H1 (cell line): ENCODE results near the gene MAP1A. TPM values are rescaled to one million over a fixed set of nuclear protein-coding genes. Genes with fewer than 3 reads are reported as not detected.

Experiments used
- CTCF ChIA-PET: fragments of 300-600 bp; sonication (Branson Sonifier 250); formaldehyde crosslinking; loops from one replicate; lab custom pipeline; 2021; ENCODE audit not compliant: partially characterized antibody; lab: Charles Lee
- POLR2A ChIA-PET: fragments of 300-600 bp; sonication (Branson Sonifier 250); formaldehyde crosslinking; loops from one replicate; lab custom pipeline; 2021; ENCODE audit warnings: inconsistent platforms; ENCODE audit not compliant: partially characterized antibody; lab: Charles Lee
- DNase-seq, 2 experiments: peaks; one replicate each; pipeline versions ENCODE4 v3.0.0 to v3.0.0-alpha.2; 2010 to 2022; ENCODE audit warnings: low spot score in 2 of 2, low read depth in 1 of 2, mixed read lengths in 1 of 2
- FAIRE-seq: peaks from 2 replicates; lab custom pipeline; 2011; peaks lifted over from hg19 to GRCh38; lab: Jason Lieb, UNC
- H2AFZ ChIP-seq: 2 replicates; pipeline ENCODE4 v1.8.1; 2012; ENCODE audit warnings: low read length, inconsistent platforms
- H2AK5ac ChIP-seq: 2 replicates; pipeline ENCODE4 v1.6.1; 2013; ENCODE audit warnings: low read depth, low read length
- H2BK120ac ChIP-seq: replicated peaks from 2 replicates; pipeline ENCODE3; 2013; ENCODE audit warnings: low read depth, low read length, inconsistent platforms
- H2BK12ac ChIP-seq: 2 replicates; pipeline ENCODE4 v1.6.1; 2013; ENCODE audit warnings: low read depth, low read length
- H2BK15ac ChIP-seq: 2 replicates; pipeline ENCODE4 v1.6.1; 2013; ENCODE audit warnings: low read length
- H2BK20ac ChIP-seq: 2 replicates; pipeline ENCODE4 v1.6.1; 2013; ENCODE audit warnings: low read length
- H2BK5ac ChIP-seq: 2 replicates; pipeline ENCODE4 v1.6.1; 2013; ENCODE audit warnings: low read depth, low read length
- H3K14ac ChIP-seq: 2 replicates; pipeline ENCODE4 v1.6.1; 2013; ENCODE audit warnings: inconsistent platforms; ENCODE audit not compliant: insufficient read length
- H3K18ac ChIP-seq: 2 replicates; pipeline ENCODE4 v1.6.1; 2013; ENCODE audit warnings: low read length; ENCODE audit errors: extremely low read depth
- H3K23ac ChIP-seq: 2 replicates; pipeline ENCODE4 v1.6.1; 2013; ENCODE audit warnings: inconsistent platforms; ENCODE audit not compliant: insufficient read length
- H3K23me2 ChIP-seq: 2 replicates; pipeline ENCODE4 v1.6.1; 2013; ENCODE audit warnings: low read depth, low read length
- H3K27ac ChIP-seq: 2 replicates; pipeline ENCODE4 v1.6.1; 2011; ENCODE audit warnings: low read depth, low read length, inconsistent platforms
- H3K27me3 ChIP-seq, 4 experiments: replicated peaks in 1 of 4; 1 replicate in 1 of 4; 2 replicates in 3 of 4; pipeline versions ENCODE4 v1.6.1 to v1.8.1; 2011 to 2013; ENCODE audit warnings: low read length in 3 of 4, mild to moderate bottlenecking in 3 of 4, inconsistent platforms in 2 of 4, mixed read lengths in 2 of 4, moderate library complexity in 1 of 4; ENCODE audit not compliant: control insufficient read depth in 3 of 4, insufficient read depth in 3 of 4; ENCODE audit errors: extremely low read depth in 1 of 4
- H3K36me3 ChIP-seq, 4 experiments: 2 replicates each; pipeline versions ENCODE4 v1.6.1 to v1.8.1; 2011 to 2013; ENCODE audit warnings: mild to moderate bottlenecking in 4 of 4, low read length in 3 of 4, moderate library complexity in 2 of 4, control low read depth in 1 of 4, inconsistent platforms in 1 of 4; ENCODE audit not compliant: insufficient read depth in 4 of 4, control insufficient read depth in 2 of 4
- H3K4ac ChIP-seq: replicated peaks from 2 replicates; pipeline ENCODE3; 2013; ENCODE audit warnings: low read length, low read depth, mixed read lengths, inconsistent platforms; ENCODE audit not compliant: insufficient read length
- H3K4me1 ChIP-seq, 4 experiments: replicated peaks in 1 of 4; 1 replicate in 1 of 4; 2 replicates in 3 of 4; pipeline versions ENCODE4 v1.6.1 to v1.8.1; 2011 to 2013; ENCODE audit warnings: low read length in 3 of 4, inconsistent platforms in 2 of 4, mixed read lengths in 1 of 4; ENCODE audit not compliant: insufficient read depth in 4 of 4, control insufficient read depth in 3 of 4
- H3K4me2 ChIP-seq, 2 experiments: 2 replicates each; pipeline versions ENCODE4 v1.6.1 to v1.8.1; 2011 to 2013; ENCODE audit warnings: low read depth in 2 of 2, low read length in 2 of 2, control low read depth in 1 of 2, inconsistent platforms in 1 of 2, mild to moderate bottlenecking in 1 of 2; ENCODE audit not compliant: insufficient read depth in 1 of 2
- H3K4me3 ChIP-seq, 4 experiments: fragments of 200-600, 300-600 bp in 1 of 4; sonication (generic), shearing (Covaris generic), sonication (Bioruptor Twin) in 1 of 4; 2 replicates each; pipeline versions ENCODE4 v1.5.1 to v1.8.1; 2011 to 2016; ENCODE audit warnings: low read length in 4 of 4, low read depth in 3 of 4, control low read depth in 2 of 4, inconsistent platforms in 2 of 4, mild to moderate bottlenecking in 2 of 4, mixed read lengths in 1 of 4, moderate library complexity in 1 of 4; ENCODE audit not compliant: insufficient read depth in 2 of 4; ENCODE audit errors: extremely low read depth in 1 of 4
- H3K56ac ChIP-seq: replicated peaks from 2 replicates; pipeline ENCODE3; 2013; ENCODE audit warnings: low read depth, mild to moderate bottlenecking, mixed read lengths, low read length, inconsistent platforms; ENCODE audit not compliant: insufficient read length
- H3K79me1 ChIP-seq: 2 replicates; pipeline ENCODE4 v1.6.1; 2013; ENCODE audit warnings: low read depth, low read length, control low read depth
- H3K79me2 ChIP-seq, 2 experiments: 2 replicates each; pipeline versions ENCODE4 v1.6.1 to v1.8.1; 2012 to 2013; ENCODE audit warnings: low read length in 2 of 2, mild to moderate bottlenecking in 2 of 2, inconsistent platforms in 1 of 2; ENCODE audit not compliant: insufficient read depth in 2 of 2, control insufficient read depth in 1 of 2
- H3K9ac ChIP-seq, 4 experiments: replicated peaks in 1 of 4; 1 replicate in 1 of 4; 2 replicates in 3 of 4; pipeline versions ENCODE4 v1.6.1 to v1.8.1; 2011 to 2013; ENCODE audit warnings: low read depth in 3 of 4, low read length in 3 of 4, control low read depth in 2 of 4, mild to moderate bottlenecking in 2 of 4, moderate library complexity in 2 of 4, inconsistent platforms in 1 of 4; ENCODE audit errors: extremely low read depth in 1 of 4
- H3K9me3 ChIP-seq, 2 experiments: 2 replicates each; pipeline versions ENCODE4 v1.6.1 to v1.8.1; 2012 to 2013; ENCODE audit warnings: mild to moderate bottlenecking in 2 of 2, moderate library complexity in 2 of 2, control low read depth in 1 of 2, inconsistent platforms in 1 of 2, low read depth in 1 of 2, low read length in 1 of 2, mixed read lengths in 1 of 2; ENCODE audit not compliant: insufficient read depth in 2 of 2
- H4K20me1 ChIP-seq, 2 experiments: replicated peaks in 1 of 2; 2 replicates each; pipeline versions ENCODE3 to v1.8.1; 2011 to 2013; ENCODE audit warnings: inconsistent platforms in 2 of 2, low read length in 2 of 2, mild to moderate bottlenecking in 1 of 2; ENCODE audit not compliant: insufficient read depth in 2 of 2, control insufficient read depth in 1 of 2
- H4K5ac ChIP-seq: 2 replicates; pipeline ENCODE4 v1.6.1; 2013; ENCODE audit warnings: low read length, low read depth, mixed read lengths, inconsistent platforms; ENCODE audit not compliant: insufficient read length
- H4K8ac ChIP-seq: 2 replicates; pipeline ENCODE4 v1.8.0; 2013; ENCODE audit warnings: mild to moderate bottlenecking, moderate library complexity, low read length, inconsistent platforms; ENCODE audit not compliant: insufficient read depth; ENCODE audit errors: extremely low read depth
- H4K91ac ChIP-seq: replicated peaks from 2 replicates; pipeline ENCODE3; 2013; ENCODE audit warnings: low read length, mixed read lengths, inconsistent platforms; ENCODE audit not compliant: insufficient read length
- E2F6 ChIP-seq: IDR thresholded peaks from 2 replicates; pipeline ENCODE4 v1.6.1; 2012; ENCODE audit warnings: inconsistent platforms
- KDM4A ChIP-seq: IDR thresholded peaks from one replicate; pipeline ENCODE4 v1.7.1; 2012; ENCODE audit warnings: low read depth, mild to moderate bottlenecking, moderate library complexity, low read length, inconsistent platforms; ENCODE audit not compliant: severe bottlenecking
- SIRT6 ChIP-seq: IDR thresholded peaks from one replicate; pipeline ENCODE4 v1.7.1; 2012; ENCODE audit warnings: low read length, inconsistent platforms
- SIX5 ChIP-seq: IDR thresholded peaks from 2 replicates; pipeline ENCODE4 v1.6.1; 2011; ENCODE audit warnings: mild to moderate bottlenecking, low read depth, low read length
- SP1 ChIP-seq: IDR thresholded peaks from 2 replicates; pipeline ENCODE4 v1.6.1; 2011; ENCODE audit warnings: low read depth, low read length
- TEAD4 ChIP-seq: IDR thresholded peaks from 2 replicates; pipeline ENCODE4 v1.6.1; 2012; ENCODE audit warnings: low read depth, low read length, inconsistent platforms, mixed read lengths
- WGBS, 2 experiments: shearing (Covaris generic) in 1 of 2; methylation state at CpG; one replicate each; pipeline versions ENCODE4 v1.1.6 to v1.1.7; 2013 to 2015; ENCODE audit warnings: low lambda C conversion rate in 2 of 2, mixed read lengths in 2 of 2, inconsistent platforms in 1 of 2, low coverage in 1 of 2, missing lambda C conversion rate in 1 of 2; ENCODE audit not compliant: insufficient replicate concordance in 2 of 2, insufficient coverage in 1 of 2, insufficient read length in 1 of 2; ENCODE audit errors: extremely low coverage in 1 of 2, missing lambda C conversion rate in 1 of 2; 5-methylcytosine and 5-hydroxymethylcytosine counted together
- polyA plus RNA-seq, 7 experiments: library from polyadenylated mRNA; depleted of rRNA in 3 of 7; stranded (reverse) in 5 of 7; unstranded in 2 of 7; fragments of >200 nt in 5 of 7; fragments of 200-250 nt in 2 of 7; gene quantifications; 1 replicate in 5 of 7; 2 replicates in 1 of 7; 4 replicates in 1 of 7; pipeline versions ENCODE4 v1.2.1 to v1.2.3, GENCODE V29; 2011 to 2013; ENCODE audit warnings: missing spikeins in 2 of 7, mixed read lengths in 2 of 7
- total RNA-seq: library from RNA; stranded (reverse); fragmentation: NEBNext Ultra II Directional; extraction: Animal tissue kit (Norgen Biotek cat#: 25700); gene quantifications from 2 replicates; pipeline ENCODE4 v1.2.1, GENCODE V29; 2021

The MAP1A gene
- total and polyA plus RNA-seq, 2 of the 8 experiments (the other 6 are each of a cell fraction or from before 2014, with no cell fraction given) = 0.80 to 2.4 TPM

- Histone ChIP-seq H2AFZ (no peak overlapping the region), H4K20me1 (no peaks in the 10 kb centered on the region), H2BK5ac (no peak overlapping the region), H3K79me1 (no peaks in the 10 kb centered on the region), H2BK20ac (no peak overlapping the region), H3K9ac (no peak overlapping the region), H3K4me1 (no peaks in the 10 kb centered on the region), H3K4me3 (no peak overlapping the region), H4K91ac (no peak overlapping the region), H3K4ac (no peak overlapping the region), H3K36me3 (no peaks in the 10 kb centered on the region), H3K23ac (no peak overlapping the region), H3K27me3 (no peaks in the 10 kb centered on the region), H4K5ac (no peak overlapping the region), H3K56ac (no peak overlapping the region), H2AK5ac (no peak overlapping the region), H3K79me2 (no peaks in the 10 kb centered on the region), H3K23me2 (no peaks in the 10 kb centered on the region; the same call in 1 of the 2 replicates), H3K4me2 (no peak overlapping the region), H4K8ac (no peak overlapping the region), H3K14ac (no peak overlapping the region), H3K9me3 (no peaks in the 10 kb centered on the region), H2BK15ac (no peak overlapping the region), H3K27ac (no peak overlapping the region), H2BK120ac (no peak overlapping the region), H2BK12ac (no peak overlapping the region), H3K18ac (no peak overlapping the region)
- FAIRE-seq = no peak
- CTCF ChIA-PET = no interaction called here
- WGBS, 2 experiments = 83% methylated on average over 10 of the region's 10 CpGs; no CpG with 5 or more reads in 1 of the 2 experiments
- POLR2A ChIA-PET = no interaction called here
- DNase-seq = no peak
- TF ChIP-seq SP1 (no peak), E2F6 (no peak), SIX5 (no peak), SIRT6 (no peak), TEAD4 (no peak), KDM4A (no peak)
Observed at GRCh38 chr15:43550527-43551363, 33.3 kb downstream of the MAP1A start.
